ENCODE results near the gene MAGI2. TPM values are rescaled to one million over a fixed set of nuclear protein-coding genes. Genes with fewer than 3 reads are reported as not detected.

Gene MAGI2
- total RNA-seq: 1 to 10 TPM; 7.5 to 8.1 TPM
- 1 to 10 TPM; 6.1 to 9.2 (median 6.5) TPM for polyA plus RNA-seq (ENCODE audit: insufficient read length in 6 of 6)
- long read RNA-seq, donor 1, partial matches to known transcripts: 12 of 12 reads
- long read RNA-seq, donor 1, other reads (novel, unspliced or antisense): 0 of 12 reads
- long read RNA-seq, donor 2, full-length matches to known transcripts: 1 of 42 reads
- long read RNA-seq, donor 2, partial matches to known transcripts: 27 of 42 reads
- long read RNA-seq, donor 2, other reads (novel, unspliced or antisense): 14 of 42 reads
- long read RNA-seq, donor 3, partial matches to known transcripts: 13 of 13 reads
- long read RNA-seq, donor 3, other reads (novel, unspliced or antisense): 0 of 13 reads
- long read RNA-seq, donor 4: 0 reads
- long read RNA-seq, donor 5, partial matches to known transcripts: 28 of 37 reads
- long read RNA-seq, donor 5, other reads (novel, unspliced or antisense): 9 of 37 reads
- long read RNA-seq, donor 6, partial matches to known transcripts: 5 of 17 reads
- long read RNA-seq, donor 6, other reads (novel, unspliced or antisense): 12 of 17 reads
- long read RNA-seq, donor 7: 0 reads
- long read RNA-seq, donor 8: 0 reads
- long read RNA-seq, donor 9: 0 reads
- long read RNA-seq, donor 10, partial matches to known transcripts: 0 of 1 reads
- long read RNA-seq, donor 10, other reads (novel, unspliced or antisense): 1 of 1 reads
- long read RNA-seq, donor 11, full-length matches to known transcripts: 3 of 43 reads
- long read RNA-seq, donor 11, partial matches to known transcripts: 40 of 43 reads
- long read RNA-seq, donor 11, other reads (novel, unspliced or antisense): 0 of 43 reads
- long read RNA-seq, donor 12: 0 reads

DNA sequence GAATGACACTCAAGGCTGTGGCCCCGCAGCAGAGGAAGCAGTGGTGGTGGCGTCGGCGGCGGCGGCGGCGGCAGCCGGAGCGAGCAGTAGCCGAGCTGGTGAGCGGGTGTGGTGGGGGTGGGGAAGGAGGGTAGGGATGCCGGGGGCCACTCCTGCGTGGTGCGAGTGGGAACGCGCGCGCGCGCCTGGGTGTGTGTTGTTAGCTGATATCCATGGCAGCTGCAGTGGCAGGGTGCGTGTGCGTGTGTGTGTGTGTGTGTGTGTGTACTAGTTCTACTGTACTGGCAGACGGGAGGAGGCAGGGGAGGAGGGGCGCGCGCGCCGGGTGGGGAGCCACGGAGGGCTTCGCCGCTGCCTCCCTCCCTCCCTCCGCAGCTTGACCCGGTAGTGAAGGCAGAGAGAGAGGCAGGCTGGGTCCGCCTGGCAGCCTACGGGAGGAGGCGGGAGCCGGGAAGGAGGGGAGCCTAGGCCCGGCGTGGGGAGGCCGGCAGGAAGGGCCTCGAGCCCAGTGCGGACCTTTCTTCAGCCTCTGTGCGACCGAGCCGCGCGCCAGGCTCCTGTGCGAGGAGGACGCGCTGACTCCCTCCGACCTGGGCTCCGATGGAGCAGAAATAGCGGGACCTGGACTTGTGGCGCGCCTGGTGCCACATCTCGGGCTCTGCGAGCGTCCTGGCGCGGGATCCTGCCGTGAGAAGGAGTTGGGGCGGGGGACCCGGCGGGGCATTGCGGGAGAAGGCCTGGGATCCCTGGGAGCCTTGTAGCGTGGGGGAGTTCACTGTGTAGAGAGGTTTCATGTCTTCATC, at the start of gene MAGI2:
Gene MAGI2, minus strand, starts transcription at position 110 of the 803 bp plus-strand sequence. CDS start 347 bp downstream, outside the sequence.
- Histone ChIP-seq H3K4me1 (peaks cover 0 to 28% of the 10 kb centered on the region in 2 donors), H3K9me3 (no peaks in the 10 kb centered on the region), H3K27me3 (peaks cover 0 to 29% of the 10 kb centered on the region in 2 donors), H3K36me3 (no peaks in the 10 kb centered on the region), H3K27ac (peak within 1 kb of the TSS; percentile 90 to 95), H3K4me3 (peak within 1 kb of the TSS; percentile 68 to 75)
- peak; percentile 79 to 88 (median 86) for DNase-seq
- intact Hi-C loops (cut with DNase I): no loop called here
- TF ChIP-seq, protein P1, sequence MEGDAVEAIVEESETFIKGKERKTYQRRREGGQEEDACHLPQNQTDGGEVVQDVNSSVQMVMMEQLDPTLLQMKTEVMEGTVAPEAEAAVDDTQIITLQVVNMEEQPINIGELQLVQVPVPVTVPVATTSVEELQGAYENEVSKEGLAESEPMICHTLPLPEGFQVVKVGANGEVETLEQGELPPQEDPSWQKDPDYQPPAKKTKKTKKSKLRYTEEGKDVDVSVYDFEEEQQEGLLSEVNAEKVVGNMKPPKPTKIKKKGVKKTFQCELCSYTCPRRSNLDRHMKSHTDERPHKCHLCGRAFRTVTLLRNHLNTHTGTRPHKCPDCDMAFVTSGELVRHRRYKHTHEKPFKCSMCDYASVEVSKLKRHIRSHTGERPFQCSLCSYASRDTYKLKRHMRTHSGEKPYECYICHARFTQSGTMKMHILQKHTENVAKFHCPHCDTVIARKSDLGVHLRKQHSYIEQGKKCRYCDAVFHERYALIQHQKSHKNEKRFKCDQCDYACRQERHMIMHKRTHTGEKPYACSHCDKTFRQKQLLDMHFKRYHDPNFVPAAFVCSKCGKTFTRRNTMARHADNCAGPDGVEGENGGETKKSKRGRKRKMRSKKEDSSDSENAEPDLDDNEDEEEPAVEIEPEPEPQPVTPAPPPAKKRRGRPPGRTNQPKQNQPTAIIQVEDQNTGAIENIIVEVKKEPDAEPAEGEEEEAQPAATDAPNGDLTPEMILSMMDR (IDR thresholded peaks at IDR 0.05): no peak
- ATAC-seq: peak; percentile 81

DNA sequence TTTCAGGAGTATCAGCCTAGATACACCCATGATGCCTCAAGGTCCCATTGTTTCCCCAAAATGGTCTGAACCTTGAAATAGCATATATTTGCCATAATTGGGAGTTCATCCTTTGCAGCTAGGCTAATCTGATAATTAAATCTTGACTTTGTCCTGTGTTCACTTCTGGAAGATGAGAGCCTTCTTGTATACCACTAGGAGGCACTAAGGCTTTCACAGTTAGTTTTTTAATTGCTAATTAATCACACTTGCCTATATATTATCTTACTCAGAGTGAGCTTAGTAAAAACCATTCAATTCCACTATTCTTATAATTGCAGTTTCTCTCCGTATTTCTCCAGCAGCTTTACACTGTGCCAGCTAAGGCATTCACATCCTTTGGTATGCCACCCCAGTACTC, 48.7 kb upstream of the MAGI2 start:
- intact Hi-C loops (cut with DNase I): no loop called here
- Histone ChIP-seq H3K36me3 (no peaks in the 10 kb centered on the region), H3K4me3 (no peak overlapping the region), H3K27ac (no peak overlapping the region), H3K27me3 (no peaks in the 10 kb centered on the region), H3K4me1 (no peaks in the 10 kb centered on the region), H3K9me3 (no peaks in the 10 kb centered on the region)
- DNase-seq (no peak), ATAC-seq (no peak)
- TF ChIP-seq, protein P1 (IDR thresholded peaks at IDR 0.05): no peak

DNA sequence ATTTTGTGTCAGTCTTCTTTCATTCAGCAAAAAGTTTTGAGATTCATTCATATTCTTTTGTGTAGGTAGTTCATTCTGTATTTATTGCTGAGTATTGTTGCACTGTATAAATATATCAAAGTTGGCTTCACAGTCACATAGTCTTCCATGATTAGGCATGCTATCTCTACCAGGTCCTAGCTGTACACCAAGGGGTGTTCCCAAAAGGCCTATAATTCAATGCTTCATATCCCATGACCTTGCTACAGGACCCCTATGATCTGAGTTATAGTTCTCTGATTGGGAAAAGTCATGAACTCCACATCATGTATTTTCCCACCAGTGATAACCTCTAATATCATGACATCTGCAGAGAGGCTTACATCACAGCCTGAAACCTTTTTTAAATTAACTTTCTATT, 47.3 kb upstream of the MAGI2 start:
- H3K4me1 ChIP-seq: no peaks in the 10 kb centered on the region
- ATAC-seq (no peak), DNase-seq (no peak)
- no peaks in the 10 kb centered on the region for H3K27me3 ChIP-seq
- intact Hi-C loops (cut with DNase I): no loop called here
- no peak overlapping the region for H3K4me3 ChIP-seq
- no peaks in the 10 kb centered on the region for H3K9me3 ChIP-seq
- TF ChIP-seq, protein P1 (IDR thresholded peaks at IDR 0.05): no peak
- no peaks in the 10 kb centered on the region for H3K36me3 ChIP-seq
- no peak overlapping the region for H3K27ac ChIP-seq

DNA sequence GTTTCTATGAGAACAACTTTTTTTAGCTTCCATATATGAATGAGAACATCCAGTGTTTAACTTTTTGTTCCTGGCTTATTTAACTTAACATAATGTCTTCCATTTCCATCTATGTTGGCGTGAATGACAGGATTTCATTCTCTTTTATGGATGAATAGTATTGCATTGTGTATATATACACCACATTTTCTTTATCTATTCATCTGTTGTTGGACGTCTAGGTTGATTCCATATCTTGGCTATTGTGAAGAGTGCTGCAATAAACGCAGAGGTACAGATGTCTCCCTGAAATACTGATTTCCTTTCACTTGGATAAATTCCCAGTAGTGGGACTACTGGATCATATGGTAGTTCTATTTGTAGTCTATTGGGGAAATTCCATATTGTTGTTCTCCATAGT, 44.3 kb upstream of the MAGI2 start:
- ATAC-seq (no peak), DNase-seq (no peak)
- H3K9me3 ChIP-seq: no peaks in the 10 kb centered on the region
- intact Hi-C loops (cut with DNase I): no loop called here
- no peaks in the 10 kb centered on the region for H3K36me3 ChIP-seq
- no peaks in the 10 kb centered on the region for H3K27me3 ChIP-seq
- no peaks in the 10 kb centered on the region for H3K4me1 ChIP-seq
- TF ChIP-seq, protein P1 (IDR thresholded peaks at IDR 0.05): no peak
- H3K27ac ChIP-seq: no peak overlapping the region
- H3K4me3 ChIP-seq: no peak overlapping the region

Data from left lung (tissue), 14 donors.